ENCODE measurements around the gene SLC2A10.
A peak's percentile ranks its signal among the peaks of the same experiment; 100 is the strongest.
"Not testable (repeated sequence)": the region's sequence is repeated elsewhere in the genome, so short reads cannot be mapped to it uniquely, and the experiment has no call there.

SLC2A10 gene

DNA sequence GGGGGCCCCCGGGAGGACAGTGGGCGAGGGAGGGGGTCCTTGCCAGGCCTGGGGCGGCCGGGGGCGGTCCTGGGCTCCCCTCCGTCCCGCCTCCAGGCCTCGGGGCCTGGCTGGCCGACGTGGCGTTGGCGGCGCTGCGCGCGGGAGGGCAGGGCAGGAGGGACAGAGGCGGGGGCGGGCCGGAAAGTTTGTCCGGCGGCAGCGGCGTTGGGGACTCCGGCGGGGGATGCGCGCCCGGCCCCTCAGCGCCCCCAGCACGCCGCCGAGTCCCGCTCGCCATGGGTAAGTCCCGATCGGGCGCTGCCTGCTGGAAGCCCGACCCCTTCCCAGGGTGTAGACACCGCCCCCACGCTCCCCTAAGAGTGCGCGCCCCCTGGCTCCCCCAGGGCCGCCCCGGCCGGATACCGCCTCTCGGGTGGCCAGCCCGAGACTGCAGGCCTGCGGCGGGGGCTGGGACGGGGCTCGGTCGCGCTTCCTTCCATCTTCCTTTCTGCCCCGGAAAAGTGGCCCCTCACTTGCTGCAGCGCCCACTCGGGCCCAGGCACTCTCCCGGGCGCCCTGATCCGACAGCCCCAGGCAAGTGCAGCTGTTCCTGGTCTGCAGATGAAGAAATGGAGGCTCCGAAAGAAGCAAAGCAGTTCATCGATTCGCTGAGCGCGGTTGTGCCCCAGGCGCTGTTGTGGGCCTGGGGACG is at the start of gene SLC2A10:
Gene SLC2A10, plus strand, starts transcription at position 191 of the 694 bp plus-strand sequence. Its CDS starts 88 bp downstream, at position 279.
- peak in 2 of 3 donors; percentile 39 to 65 for DNase-seq

DNA sequence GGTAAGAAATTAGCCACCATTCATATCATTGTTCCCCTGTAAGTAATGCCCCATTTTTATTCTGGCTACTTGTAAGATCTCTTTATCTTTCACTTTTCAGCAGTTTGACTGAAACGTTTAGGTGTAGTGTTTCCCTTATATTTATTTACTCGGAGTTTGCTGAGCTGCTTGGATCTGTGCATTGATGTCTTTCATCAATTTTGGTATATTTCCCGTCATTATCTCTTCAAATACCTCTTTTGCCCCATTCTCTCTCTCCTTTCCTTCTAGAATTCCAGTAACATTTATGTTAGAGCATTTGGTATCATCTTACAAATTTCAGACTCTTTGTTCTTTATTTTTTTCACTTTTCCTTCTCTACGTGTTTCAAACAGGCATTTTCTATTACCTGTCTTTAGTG is 49.0 kb upstream of the SLC2A10 start:
- DNase-seq = no peak

DNA sequence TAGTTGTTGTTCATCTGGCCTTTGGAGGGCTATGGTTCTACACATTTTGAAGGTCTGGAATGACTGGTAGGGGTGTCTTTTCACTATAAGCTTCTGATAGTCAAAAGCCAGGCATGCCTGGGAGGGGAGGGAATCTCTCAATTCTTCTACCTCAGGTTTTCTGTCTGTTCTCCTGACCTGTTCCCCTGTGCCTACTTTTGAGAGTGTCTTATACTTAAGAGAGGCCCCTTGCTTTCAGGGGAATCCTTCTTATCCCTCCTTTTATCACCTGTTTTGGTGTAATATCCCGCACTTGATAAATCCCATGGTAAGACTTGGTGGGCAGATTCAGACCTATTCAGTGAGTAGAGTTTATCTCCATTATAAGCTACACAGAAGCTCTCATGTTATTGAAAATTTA is 47.8 kb upstream of the SLC2A10 start:
- no peak for DNase-seq

GRCh38 chr20:46663531-46663930 is 45.9 kb upstream of the SLC2A10 start:
- no peak for DNase-seq

DNA sequence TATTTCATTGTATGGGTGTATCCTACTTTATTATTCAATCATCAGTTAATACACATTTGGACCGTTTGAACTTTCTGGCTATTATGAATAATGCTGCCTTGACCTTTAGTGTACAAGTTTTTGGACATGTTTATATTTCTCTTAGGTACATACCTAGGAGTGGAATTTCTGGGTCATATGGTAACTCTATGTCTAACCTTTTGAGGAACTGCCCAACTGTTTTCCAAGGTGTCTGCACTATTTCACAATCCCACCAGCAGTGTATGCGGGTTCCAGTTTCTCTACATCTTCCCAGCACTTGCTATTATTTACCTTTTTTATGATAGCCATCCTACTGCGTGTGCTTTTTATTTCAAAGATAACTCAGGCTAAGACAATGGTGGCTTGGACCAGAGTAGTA is 43.8 kb upstream of the SLC2A10 start:
- DNase-seq = no peak

DNA sequence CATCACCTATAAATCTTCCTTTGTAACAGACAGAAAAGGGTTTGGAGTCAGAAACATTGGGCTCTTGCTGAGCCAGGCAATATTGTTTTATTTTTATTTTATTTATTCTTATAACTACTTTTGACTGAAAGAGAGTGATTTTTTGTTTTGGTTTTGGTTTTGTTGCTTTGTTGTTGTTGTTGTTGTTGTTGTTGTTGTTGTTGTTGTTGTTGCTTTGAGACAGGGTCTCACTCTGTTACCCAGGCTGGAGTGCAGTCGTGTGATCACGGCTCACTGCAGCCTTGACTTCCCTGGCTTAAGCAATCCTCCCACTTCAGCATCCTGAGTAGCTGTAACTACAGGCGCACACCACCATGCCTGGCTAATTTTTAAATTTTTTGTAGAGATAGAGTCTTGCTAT is 43.1 kb upstream of the SLC2A10 start:
- peak in 1 of 3 donors; percentile 23 for DNase-seq

- DNase-seq = no peak
Measured at GRCh38 chr20:46666818-46667515, 42.5 kb upstream of the SLC2A10 start.

DNA sequence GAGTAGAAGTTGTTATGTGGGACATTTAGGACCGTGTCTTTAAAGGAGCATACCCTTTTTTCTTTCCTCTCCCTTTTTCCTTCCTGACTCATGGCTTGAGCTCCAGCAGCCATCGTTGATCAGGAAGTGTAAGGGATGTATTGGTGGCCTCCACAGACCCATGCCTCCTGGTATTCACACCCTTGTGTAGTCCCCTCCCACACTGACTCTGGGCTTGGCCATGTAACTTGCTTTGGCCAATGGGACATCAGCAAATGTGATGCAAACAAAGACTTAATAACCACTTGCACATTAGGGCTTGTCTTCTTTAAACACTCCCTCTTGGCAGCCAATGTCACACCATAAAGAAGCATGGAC is 39.2 kb upstream of the SLC2A10 start:
- no peak for DNase-seq

GRCh38 chr20:46670585-46671584 is 38.6 kb upstream of the SLC2A10 start:
- no peak for DNase-seq

- DNase-seq = no peak
Measured at GRCh38 chr20:46671866-46672542, 37.4 kb upstream of the SLC2A10 start.

GRCh38 chr20:46672543-46673148 is 36.8 kb upstream of the SLC2A10 start:
- DNase-seq = no peak

- DNase-seq = no peak
Measured at GRCh38 chr20:46673394-46674252, 35.8 kb upstream of the SLC2A10 start.

- DNase-seq = no peak
Measured at GRCh38 chr20:46674253-46675083, 35.0 kb upstream of the SLC2A10 start.

DNA sequence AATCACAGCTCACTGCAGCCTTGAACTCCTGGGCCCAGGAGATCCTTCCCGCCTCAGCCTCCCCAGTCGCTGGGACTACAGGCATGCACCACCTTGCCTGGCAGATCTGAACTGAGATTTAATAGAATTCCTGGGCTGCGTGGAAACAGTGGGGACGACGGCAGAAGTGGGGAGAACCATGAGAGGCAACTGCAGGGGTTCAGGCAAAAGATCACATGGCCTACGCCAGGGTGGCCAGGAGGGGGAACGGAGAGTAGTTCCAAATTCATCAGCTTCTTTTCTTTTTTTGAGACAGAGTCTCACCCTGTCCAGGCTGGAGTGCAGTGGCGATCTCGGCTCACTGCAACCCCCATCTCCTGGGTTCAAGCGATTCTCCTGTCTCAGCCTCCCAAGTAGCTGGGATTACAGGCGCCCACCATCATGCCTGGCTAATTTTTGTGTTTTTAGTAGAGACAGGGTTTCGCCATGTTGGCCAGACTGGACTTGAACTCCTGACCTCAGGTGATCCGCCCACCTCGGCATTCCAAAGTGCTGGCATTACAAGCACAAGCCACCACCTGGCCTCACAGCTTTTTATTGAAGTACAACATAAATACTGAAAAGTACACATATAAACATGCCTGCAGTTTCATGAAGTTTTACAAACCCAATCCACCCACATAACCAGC is 32.7 kb upstream of the SLC2A10 start:
- not testable (repeated sequence) for DNase-seq

GRCh38 chr20:46677608-46678007 is 31.8 kb upstream of the SLC2A10 start:
- no peak for DNase-seq

DNA sequence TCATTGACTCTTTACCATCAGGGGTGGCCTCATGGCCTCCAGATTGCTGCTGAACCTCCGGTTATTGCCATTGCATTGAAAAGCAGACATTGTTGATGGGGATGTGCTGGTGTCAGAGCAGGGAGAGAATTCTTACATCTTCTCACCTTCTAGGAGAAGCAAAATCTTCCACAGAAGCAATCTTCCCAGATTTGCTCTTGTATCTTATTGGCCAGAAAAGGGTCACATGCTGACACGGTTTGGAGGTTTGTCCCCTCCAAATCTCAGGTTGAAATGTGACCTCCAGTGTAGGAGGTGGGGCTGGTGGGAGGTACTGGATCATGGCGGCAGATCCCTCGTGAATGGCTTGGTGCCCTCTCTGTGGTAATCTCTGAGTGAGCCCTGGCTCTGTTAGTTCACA is 30.9 kb upstream of the SLC2A10 start:
- DNase-seq = no peak

DNA sequence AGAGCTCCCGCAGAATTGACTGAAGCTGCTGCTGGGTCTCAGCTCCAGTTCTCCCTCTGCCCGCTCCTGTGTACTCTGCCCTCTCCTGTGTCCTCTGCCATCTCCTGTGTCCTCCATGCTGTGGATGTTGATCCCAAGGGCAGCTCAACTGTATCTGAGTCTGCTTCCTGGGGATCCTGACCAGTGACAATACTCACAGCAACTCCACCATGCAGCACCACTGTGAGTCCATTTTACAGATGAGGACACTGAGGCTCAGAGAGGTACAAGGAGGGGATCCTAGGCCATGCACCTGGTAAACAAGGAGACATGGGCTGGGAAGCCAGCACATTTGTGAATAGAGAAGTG is 28.8 kb upstream of the SLC2A10 start:
- no peak for DNase-seq

DNA sequence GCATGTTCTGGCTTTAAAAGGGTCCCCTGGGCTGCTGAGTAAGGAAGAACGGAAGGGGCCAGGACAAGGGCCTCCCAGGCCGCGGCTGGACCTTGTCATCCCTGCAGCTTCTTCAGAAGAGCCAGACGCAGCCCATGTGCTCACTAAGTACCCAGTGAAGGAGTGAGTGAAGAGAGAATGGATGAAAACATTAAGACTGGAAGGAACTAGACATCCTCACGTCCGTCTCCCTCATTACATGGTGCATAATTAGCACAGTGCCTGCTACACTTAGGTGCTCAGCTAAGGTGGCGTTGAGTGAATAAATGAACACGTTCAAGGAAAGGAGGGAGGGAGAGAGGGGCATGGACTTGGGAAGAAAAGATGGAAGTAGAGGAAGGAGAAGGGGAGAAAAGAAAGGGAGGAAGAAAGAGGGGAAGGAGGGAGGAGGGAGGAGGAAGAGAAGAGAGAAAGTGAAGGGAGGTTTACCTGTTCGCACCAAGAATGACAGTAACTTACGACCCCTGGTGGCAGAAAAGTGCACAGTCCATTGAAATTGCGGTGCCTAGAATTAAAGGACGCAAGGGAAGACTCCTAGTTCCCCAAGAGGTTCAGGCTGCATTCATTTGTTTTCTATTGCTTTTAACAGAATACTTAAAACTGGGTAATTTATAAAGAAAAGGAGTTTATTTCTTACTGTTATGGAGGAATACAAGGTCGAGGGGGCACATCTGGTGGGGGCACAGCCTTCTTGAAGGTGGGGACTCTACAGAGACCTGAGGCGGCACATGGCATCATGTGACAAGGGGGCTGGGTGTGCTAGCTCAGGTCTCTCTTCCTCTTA is 28.2 kb upstream of the SLC2A10 start:
- DNase-seq = peak; percentile 73 to 80 (median 77)

Measured in suppressor macrophage treated with lipopolysaccharide for 1 hour (primary cell).